Central memory CD4-positive, alpha-beta T cell (primary cell): ENCODE data around the gene CIITA.

ENCODE experiments used
- DNase-seq: peaks from one replicate; pipeline ENCODE4 v3.0.0; 2022

Gene CIITA

GRCh38 chr16:10880594-10881452, 3.8 kb downstream of the CIITA start:
- no peak for DNase-seq

- DNase-seq = no peak
These were observed 4.6 kb downstream of the CIITA start for GRCh38 chr16:10881479-10882030.

GRCh38 chr16:10883004-10883403, 6.0 kb downstream of the CIITA start:
- no peak for DNase-seq

GRCh38 chr16:10885246-10885645, 8.2 kb downstream of the CIITA start:
- DNase-seq = no peak

GRCh38 chr16:10888320-10888937, 11.4 kb downstream of the CIITA start:
- DNase-seq = no peak

- no peak for DNase-seq
These were observed 12.9 kb downstream of the CIITA start for GRCh38 chr16:10889855-10890254.

GRCh38 chr16:10892782-10893318, 15.8 kb downstream of the CIITA start:
- DNase-seq = no peak

GRCh38 chr16:10895053-10895946, 18.3 kb downstream of the CIITA start:
- DNase-seq = no peak

- no peak for DNase-seq
These were observed 19.2 kb downstream of the CIITA start for GRCh38 chr16:10896165-10896564.

- DNase-seq = no peak
These were observed 19.7 kb downstream of the CIITA start for GRCh38 chr16:10896723-10897122.

- no peak for DNase-seq
These were observed 20.1 kb downstream of the CIITA start for GRCh38 chr16:10897134-10897533.

GRCh38 chr16:10902999-10903398, 26.0 kb downstream of the CIITA start:
- no peak for DNase-seq

GRCh38 chr16:10906482-10906881, 29.5 kb downstream of the CIITA start:
- DNase-seq = no peak

- DNase-seq = no peak
These were observed 30.1 kb downstream of the CIITA start for GRCh38 chr16:10906914-10907756.

- no peak for DNase-seq
These were observed 30.7 kb downstream of the CIITA start for GRCh38 chr16:10907757-10908045.

- DNase-seq = no peak
These were observed 34.3 kb downstream of the CIITA start for GRCh38 chr16:10911267-10911666.

- DNase-seq = no peak
These were observed 39.5 kb downstream of the CIITA start for GRCh38 chr16:10916534-10916933.

GRCh38 chr16:10918294-10919002, 41.4 kb downstream of the CIITA start:
- DNase-seq = peak; percentile 49

GRCh38 chr16:10919003-10919351, 42.0 kb downstream of the CIITA start:
- no peak for DNase-seq

- no peak for DNase-seq
These were observed 43.9 kb downstream of the CIITA start for GRCh38 chr16:10920726-10921427.
